ENCODE results near the gene TAMM41.
A peak's percentile ranks its signal among the peaks of the same experiment; 100 is the strongest.

TAMM41 gene

DNA sequence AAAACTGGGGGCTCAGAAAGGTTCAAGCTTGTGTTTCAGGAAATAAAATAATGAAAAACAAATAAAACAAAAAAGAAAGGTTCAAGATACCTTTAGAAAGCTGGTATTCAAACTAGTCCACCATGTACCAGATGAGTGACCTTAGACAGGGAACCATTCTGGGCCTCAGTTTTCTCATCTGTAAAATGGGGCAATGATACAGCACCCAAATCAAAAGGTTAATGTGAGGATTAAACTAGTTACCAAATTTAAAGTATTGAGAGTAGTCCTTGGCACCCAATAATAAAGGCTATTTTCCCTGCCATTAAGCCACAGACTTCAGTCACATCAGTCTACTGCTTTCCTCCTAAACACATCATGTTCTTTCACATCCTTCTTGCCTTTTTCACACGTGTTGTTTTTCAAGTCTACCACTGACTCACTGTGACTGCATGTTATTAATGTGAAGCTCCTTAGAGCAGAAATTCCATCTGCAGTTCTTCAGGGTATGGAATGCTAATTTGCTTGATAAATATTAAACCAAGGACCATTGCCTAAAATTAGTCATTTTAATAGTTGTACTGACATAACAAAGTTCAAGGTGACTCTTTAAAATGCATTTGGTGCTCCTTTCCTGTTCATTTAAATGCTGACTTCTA, 19.9 kb downstream of the TAMM41 start:
- peak; percentile 69 for DNase-seq (ENCODE audit: low read depth)
- TF ChIP-seq, protein P1, sequence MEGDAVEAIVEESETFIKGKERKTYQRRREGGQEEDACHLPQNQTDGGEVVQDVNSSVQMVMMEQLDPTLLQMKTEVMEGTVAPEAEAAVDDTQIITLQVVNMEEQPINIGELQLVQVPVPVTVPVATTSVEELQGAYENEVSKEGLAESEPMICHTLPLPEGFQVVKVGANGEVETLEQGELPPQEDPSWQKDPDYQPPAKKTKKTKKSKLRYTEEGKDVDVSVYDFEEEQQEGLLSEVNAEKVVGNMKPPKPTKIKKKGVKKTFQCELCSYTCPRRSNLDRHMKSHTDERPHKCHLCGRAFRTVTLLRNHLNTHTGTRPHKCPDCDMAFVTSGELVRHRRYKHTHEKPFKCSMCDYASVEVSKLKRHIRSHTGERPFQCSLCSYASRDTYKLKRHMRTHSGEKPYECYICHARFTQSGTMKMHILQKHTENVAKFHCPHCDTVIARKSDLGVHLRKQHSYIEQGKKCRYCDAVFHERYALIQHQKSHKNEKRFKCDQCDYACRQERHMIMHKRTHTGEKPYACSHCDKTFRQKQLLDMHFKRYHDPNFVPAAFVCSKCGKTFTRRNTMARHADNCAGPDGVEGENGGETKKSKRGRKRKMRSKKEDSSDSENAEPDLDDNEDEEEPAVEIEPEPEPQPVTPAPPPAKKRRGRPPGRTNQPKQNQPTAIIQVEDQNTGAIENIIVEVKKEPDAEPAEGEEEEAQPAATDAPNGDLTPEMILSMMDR (conservative IDR thresholded peaks at IDR 0.05; ENCODE audit: low read depth, low read length): no peak
- H3K4me3 ChIP-seq (ENCODE audit: low read depth, low read length): no peak overlapping the region

DNA sequence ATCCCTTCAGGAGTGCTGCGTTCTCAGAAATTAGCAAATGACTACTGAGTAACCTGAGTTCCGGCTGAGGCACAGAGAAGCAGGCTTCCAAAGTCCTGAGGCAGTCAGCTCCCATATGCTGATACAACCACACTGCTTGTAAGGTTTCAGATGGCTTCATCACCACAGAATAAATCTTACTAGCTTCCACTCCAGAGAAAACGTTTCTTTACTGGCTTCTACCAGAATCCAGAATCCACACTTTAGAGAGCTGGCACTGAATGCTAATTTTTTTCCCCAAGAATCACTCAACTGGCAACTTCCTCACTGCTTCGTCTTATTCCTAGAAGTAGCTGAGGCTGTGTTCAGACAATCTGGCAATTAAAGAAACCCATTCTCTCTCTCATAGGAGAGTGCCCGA, 21.4 kb downstream of the TAMM41 start:
- TF ChIP-seq, protein P1 (conservative IDR thresholded peaks at IDR 0.05; ENCODE audit: low read depth, low read length): no peak
- no peak for DNase-seq (ENCODE audit: low read depth)
- H3K4me3 ChIP-seq (ENCODE audit: low read depth, low read length): no peak overlapping the region

DNA sequence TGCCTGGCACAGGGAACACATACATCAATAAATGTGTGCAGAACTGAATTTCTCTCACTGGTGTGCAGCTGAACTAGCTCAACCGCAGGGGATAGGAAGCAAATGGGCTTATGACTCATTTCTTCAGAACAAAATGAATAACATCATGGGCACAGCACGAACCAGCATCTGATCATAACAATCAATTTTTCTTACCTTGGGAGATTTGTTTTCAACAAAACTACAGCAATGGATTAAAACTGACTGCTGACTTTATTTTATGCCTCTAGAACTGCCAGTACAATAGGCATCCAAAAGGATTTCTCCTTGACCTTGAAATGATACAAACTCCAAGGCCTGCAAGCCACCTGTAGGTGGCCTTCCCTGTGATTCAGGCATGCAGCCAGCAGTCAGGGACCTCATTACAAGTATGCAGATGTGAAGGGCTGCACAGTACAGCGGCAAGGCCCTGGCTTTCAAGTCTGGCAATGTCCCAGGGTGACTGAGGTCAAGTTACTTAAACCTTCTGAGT, 26.1 kb downstream of the TAMM41 start:
- TF ChIP-seq, protein P1 (conservative IDR thresholded peaks at IDR 0.05; ENCODE audit: low read depth, low read length): peak; percentile 47
- no peak overlapping the region for H3K4me3 ChIP-seq (ENCODE audit: low read depth, low read length)
- peak; percentile 73 for DNase-seq (ENCODE audit: low read depth)

DNA sequence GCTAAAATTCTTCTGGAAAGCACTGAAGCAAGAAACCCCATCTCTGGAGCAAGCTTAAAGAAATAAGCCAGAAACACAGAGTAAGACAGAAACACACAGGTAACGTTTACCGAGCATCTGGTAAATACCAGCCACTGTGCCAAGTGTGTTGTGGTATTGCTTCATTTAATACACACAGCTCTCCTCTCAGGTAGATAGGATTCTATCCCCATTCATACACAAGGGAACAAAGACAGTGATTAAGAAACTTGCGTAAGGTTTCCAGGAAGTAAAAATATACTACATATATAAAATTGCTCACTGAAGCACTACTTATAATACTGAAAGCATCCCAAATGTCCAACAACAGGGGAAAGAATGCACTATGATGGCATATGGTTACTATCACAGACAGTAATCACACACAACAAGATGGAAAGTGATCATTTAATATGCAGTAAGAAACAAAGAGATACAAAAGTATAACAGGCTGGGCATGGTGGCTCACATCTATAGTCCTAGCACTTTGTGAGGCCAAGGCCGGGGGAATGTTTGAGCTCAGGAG, 27.5 kb downstream of the TAMM41 start:
- TF ChIP-seq, protein P1 (conservative IDR thresholded peaks at IDR 0.05; ENCODE audit: low read depth, low read length): no peak
- H3K4me3 ChIP-seq (ENCODE audit: low read depth, low read length): no peak overlapping the region
- no peak for DNase-seq (ENCODE audit: low read depth)

DNA sequence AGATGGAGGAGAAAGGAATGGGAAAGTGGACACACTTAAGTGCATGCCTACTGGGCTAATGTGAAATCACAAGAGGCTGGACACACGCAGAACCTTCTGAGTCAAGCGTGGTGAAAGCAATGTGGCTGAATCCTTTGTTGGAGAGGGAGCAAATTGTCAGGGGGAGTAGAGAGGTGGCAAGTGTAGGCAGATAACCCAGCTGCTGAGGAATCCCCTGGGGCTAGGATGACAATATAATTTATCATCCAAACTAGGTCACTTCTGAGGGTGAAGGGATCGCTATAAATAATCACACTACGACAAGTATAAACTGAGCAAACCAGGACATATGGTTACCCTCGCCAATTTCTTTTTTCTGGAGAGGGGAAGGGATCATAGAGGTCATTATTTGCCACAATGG, 28.7 kb downstream of the TAMM41 start:
- no peak for DNase-seq (ENCODE audit: low read depth)
- TF ChIP-seq, protein P1 (conservative IDR thresholded peaks at IDR 0.05; ENCODE audit: low read depth, low read length): no peak
- no peak overlapping the region for H3K4me3 ChIP-seq (ENCODE audit: low read depth, low read length)

DNA sequence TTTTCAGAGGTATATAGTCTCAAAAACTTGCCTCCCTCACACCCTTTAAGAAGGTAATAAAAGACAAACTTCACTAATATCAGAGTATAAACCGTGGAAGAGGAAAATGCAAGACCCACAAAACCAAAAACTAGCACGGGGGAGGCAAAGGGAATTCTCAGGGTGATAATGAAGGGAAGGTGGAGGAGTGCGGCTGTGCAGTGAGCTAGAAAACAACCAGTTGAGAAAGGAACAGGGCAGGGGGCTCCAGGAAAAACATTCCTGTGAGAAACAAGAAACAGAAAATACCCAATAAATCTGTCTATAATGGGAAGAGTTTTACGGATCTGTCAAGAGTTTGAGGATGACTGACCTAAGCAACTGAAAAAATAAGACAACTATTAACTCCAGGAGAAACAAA, 31.6 kb downstream of the TAMM41 start:
- DNase-seq (ENCODE audit: low read depth): no peak

More for the DNA sequence above, 31.6 kb downstream of the TAMM41 start:
- TF ChIP-seq, protein P1 (conservative IDR thresholded peaks at IDR 0.05; ENCODE audit: low read depth, low read length): no peak
- H3K4me3 ChIP-seq (ENCODE audit: low read depth, low read length): no peak overlapping the region

All from choroid plexus epithelial cell (primary cell).